ENCODE data around the gene LINGO4.
A peak's percentile ranks its signal among the peaks of the same experiment; 100 is the strongest.

LINGO4 gene

DNA sequence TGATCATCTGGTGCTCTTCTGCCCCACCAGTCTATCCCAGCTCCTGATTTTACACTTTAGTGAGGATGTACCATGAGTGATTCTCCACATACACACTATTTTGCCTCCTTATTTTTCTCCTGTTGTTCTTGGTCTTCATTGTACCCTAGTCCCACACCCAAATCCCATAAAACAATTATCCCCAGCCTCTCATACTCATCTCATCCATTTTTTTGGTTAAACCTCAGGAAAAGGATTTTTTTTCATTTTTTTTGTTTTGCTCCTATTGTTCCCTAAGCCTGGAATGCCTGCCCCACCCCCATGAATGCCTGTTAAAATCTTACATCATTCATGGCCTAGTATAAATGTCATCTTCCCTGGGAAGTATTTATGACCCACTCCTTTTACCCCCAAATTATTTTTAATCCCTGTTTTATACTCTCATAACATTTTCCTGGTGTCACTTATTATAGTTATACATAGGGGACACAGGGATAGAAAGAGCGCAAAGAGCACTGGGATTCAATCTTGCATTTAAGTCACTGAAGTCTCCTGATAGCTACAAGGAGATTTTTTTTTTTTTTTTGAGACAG, 4.9 kb upstream of the LINGO4 start (continued):
- TF ChIP-seq ZNF488 (tag by site-specific recombination; IDR thresholded peaks at IDR 0.05) (no peak), ZNF391 (tag by site-specific recombination; IDR thresholded peaks at IDR 0.05; ENCODE audit: borderline replicate concordance, low read depth) (0 out of 2 replicates have a peak, but pooled peaks have one; percentile 48), ZSCAN30 (tag by site-specific recombination; IDR thresholded peaks at IDR 0.05) (peak; percentile 39; the same call in 1 of the 2 replicates), ZNF830 (tag by site-specific recombination; IDR thresholded peaks at IDR 0.05; ENCODE audit: low read depth) (no peak), PATZ1 (tag by site-specific recombination; IDR thresholded peaks at IDR 0.05) (0 out of 2 replicates have a peak, but pooled peaks have one; percentile 31), ZBTB1 (tag by site-specific recombination; IDR thresholded peaks at IDR 0.05) (no peak), BCL11A (tag by site-specific recombination; IDR thresholded peaks at IDR 0.05; ENCODE audit: low read depth) (peak; percentile 49; the same call in 1 of the 2 replicates), ZBTB17 (tag by site-specific recombination; IDR thresholded peaks at IDR 0.05) (peak; percentile 52; the same call in 1 of the 2 replicates), ZNF335 (tag by site-specific recombination; conservative IDR thresholded peaks at IDR 0.05) (peak; percentile 47; the same call in 1 of the 2 replicates), KLF9 (tag by site-specific recombination; IDR thresholded peaks at IDR 0.05; ENCODE audit: low read depth) (peak; percentile 53; the same call in 1 of the 2 replicates), ZNF626 (tag by site-specific recombination; IDR thresholded peaks at IDR 0.05) (no peak)
- TF ChIP-seq, protein P1, sequence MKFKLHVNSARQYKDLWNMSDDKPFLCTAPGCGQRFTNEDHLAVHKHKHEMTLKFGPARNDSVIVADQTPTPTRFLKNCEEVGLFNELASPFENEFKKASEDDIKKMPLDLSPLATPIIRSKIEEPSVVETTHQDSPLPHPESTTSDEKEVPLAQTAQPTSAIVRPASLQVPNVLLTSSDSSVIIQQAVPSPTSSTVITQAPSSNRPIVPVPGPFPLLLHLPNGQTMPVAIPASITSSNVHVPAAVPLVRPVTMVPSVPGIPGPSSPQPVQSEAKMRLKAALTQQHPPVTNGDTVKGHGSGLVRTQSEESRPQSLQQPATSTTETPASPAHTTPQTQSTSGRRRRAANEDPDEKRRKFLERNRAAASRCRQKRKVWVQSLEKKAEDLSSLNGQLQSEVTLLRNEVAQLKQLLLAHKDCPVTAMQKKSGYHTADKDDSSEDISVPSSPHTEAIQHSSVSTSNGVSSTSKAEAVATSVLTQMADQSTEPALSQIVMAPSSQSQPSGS (tag by site-specific recombination; IDR thresholded peaks at IDR 0.05; ENCODE audit: low read depth), result peak; percentile 55
- TF ChIP-seq, protein P2, sequence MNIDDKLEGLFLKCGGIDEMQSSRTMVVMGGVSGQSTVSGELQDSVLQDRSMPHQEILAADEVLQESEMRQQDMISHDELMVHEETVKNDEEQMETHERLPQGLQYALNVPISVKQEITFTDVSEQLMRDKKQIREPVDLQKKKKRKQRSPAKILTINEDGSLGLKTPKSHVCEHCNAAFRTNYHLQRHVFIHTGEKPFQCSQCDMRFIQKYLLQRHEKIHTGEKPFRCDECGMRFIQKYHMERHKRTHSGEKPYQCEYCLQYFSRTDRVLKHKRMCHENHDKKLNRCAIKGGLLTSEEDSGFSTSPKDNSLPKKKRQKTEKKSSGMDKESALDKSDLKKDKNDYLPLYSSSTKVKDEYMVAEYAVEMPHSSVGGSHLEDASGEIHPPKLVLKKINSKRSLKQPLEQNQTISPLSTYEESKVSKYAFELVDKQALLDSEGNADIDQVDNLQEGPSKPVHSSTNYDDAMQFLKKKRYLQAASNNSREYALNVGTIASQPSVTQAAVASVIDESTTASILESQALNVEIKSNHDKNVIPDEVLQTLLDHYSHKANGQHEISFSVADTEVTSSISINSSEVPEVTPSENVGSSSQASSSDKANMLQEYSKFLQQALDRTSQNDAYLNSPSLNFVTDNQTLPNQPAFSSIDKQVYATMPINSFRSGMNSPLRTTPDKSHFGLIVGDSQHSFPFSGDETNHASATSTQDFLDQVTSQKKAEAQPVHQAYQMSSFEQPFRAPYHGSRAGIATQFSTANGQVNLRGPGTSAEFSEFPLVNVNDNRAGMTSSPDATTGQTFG (tag by site-specific recombination; IDR thresholded peaks at IDR 0.05; ENCODE audit: borderline replicate concordance), result no peak
- TF ChIP-seq, protein P3, sequence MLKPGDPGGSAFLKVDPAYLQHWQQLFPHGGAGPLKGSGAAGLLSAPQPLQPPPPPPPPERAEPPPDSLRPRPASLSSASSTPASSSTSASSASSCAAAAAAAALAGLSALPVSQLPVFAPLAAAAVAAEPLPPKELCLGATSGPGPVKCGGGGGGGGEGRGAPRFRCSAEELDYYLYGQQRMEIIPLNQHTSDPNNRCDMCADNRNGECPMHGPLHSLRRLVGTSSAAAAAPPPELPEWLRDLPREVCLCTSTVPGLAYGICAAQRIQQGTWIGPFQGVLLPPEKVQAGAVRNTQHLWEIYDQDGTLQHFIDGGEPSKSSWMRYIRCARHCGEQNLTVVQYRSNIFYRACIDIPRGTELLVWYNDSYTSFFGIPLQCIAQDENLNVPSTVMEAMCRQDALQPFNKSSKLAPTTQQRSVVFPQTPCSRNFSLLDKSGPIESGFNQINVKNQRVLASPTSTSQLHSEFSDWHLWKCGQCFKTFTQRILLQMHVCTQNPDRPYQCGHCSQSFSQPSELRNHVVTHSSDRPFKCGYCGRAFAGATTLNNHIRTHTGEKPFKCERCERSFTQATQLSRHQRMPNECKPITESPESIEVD (tag by site-specific recombination; IDR thresholded peaks at IDR 0.05), result peak; percentile 92

GRCh38 chr1:151809290-151809984, 4.2 kb upstream of the LINGO4 start:
- Histone ChIP-seq H3K4me1 (ENCODE audit: control insufficient read depth, insufficient read depth, low read length) (no peaks in the 10 kb centered on the region), H3K27ac (ENCODE audit: extremely low read depth, low read depth, low read length) (no peak overlapping the region), H3K36me3 (ENCODE audit: control insufficient read depth in 2 of 2, insufficient read depth in 1 of 2, low read length in 2 of 2) (no peaks in the 10 kb centered on the region), H3K9me3 (ENCODE audit: control insufficient read depth, insufficient read depth, low read depth, low read length) (no peaks in the 10 kb centered on the region), H3K4me3 (ENCODE audit: low read depth, low read length) (no peak overlapping the region)
- ChIA-PET CTCF (interaction anchor here (1.1 kb wide), 1 partner anchor 27 kb away, joined by 6 read pairs; no protein-coding TSS in a partner anchor), POLR2A (interaction anchor here (0.6 to 0.7 kb wide), 2 partner anchors 20 to 350 kb away, joined by 3 read pairs; partner anchors contain the start of gene POGZ)
- TF ChIP-seq ZNF350 (tag by site-specific recombination; IDR thresholded peaks at IDR 0.05) (no peak), ZFP69B (tag by site-specific recombination; IDR thresholded peaks at IDR 0.05) (peak; percentile 62), ZNF692 (tag by site-specific recombination; IDR thresholded peaks at IDR 0.05) (peak; percentile 59; the same call in 1 of the 2 replicates), ZNF629 (tag by site-specific recombination; IDR thresholded peaks at IDR 0.05) (no peak), ZNF2 (tag by site-specific recombination; IDR thresholded peaks at IDR 0.05) (peak; percentile 98), KLF1 (tag by site-specific recombination; IDR thresholded peaks at IDR 0.05) (peak; percentile 83), SP7 (tag by site-specific recombination; IDR thresholded peaks at IDR 0.05) (no peak)
- TF ChIP-seq, protein P4, sequence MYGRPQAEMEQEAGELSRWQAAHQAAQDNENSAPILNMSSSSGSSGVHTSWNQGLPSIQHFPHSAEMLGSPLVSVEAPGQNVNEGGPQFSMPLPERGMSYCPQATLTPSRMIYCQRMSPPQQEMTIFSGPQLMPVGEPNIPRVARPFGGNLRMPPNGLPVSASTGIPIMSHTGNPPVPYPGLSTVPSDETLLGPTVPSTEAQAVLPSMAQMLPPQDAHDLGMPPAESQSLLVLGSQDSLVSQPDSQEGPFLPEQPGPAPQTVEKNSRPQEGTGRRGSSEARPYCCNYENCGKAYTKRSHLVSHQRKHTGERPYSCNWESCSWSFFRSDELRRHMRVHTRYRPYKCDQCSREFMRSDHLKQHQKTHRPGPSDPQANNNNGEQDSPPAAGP (tag by site-specific recombination; IDR thresholded peaks at IDR 0.05), result 0 out of 2 replicates have a peak, but pooled peaks have one; percentile 25

Measured in HEK293 (cell line).